HepG2 (cell line): Measurements from ENCODE around the gene INO80B. TPM values are rescaled to one million over a fixed set of nuclear protein-coding genes. Genes with fewer than 3 reads are reported as not detected.

Experiments
- AFF4 ChIP-seq: sonication (generic); formaldehyde crosslinking; IDR thresholded peaks from 2 replicates; pipeline ENCODE4 v1.4.0; 2020; ENCODE audit warnings: missing genetic modification reagents
- CENPX ChIP-seq: sonication (generic); formaldehyde crosslinking; IDR thresholded peaks from 2 replicates; pipeline ENCODE4 v1.9.0; 2021; ENCODE audit warnings: mild to moderate bottlenecking, missing genetic modification reagents, moderate library complexity
- FOXK1 ChIP-seq: sonication (generic); formaldehyde crosslinking; IDR thresholded peaks from 2 replicates; pipeline ENCODE4 v1.4.0; 2020; ENCODE audit warnings: low read depth, missing genetic modification reagents, borderline replicate concordance
- GATA4 ChIP-seq: sonication (generic); IDR thresholded peaks from 2 replicates; pipeline ENCODE4 v1.6.1; 2016; ENCODE audit warnings: antibody characterized with exemption, low read depth, borderline replicate concordance
- RBAK ChIP-seq: sonication (generic); formaldehyde crosslinking; IDR thresholded peaks from 2 replicates; pipeline ENCODE4 v1.5.1; 2020; ENCODE audit warnings: mild to moderate bottlenecking, missing genetic modification reagents
- SIX1 ChIP-seq: sonication (generic); formaldehyde crosslinking; IDR thresholded peaks from 2 replicates; pipeline ENCODE4 v1.4.0; 2020; ENCODE audit warnings: missing genetic modification reagents, borderline replicate concordance
- SNAPC5 ChIP-seq: sonication (generic); formaldehyde crosslinking; IDR thresholded peaks from 2 replicates; pipeline ENCODE4 v1.8.1; 2023; ENCODE audit warnings: mild to moderate bottlenecking, missing genetic modification reagents, borderline replicate concordance
- SP5 ChIP-seq: IDR thresholded peaks from 2 replicates; pipeline ENCODE4 v1.6.1; 2016; ENCODE audit warnings: low read depth, borderline replicate concordance
- U2AF2 ChIP-seq: fragments of 200-400 bp; formaldehyde crosslinking; IDR thresholded peaks from 2 replicates; pipeline ENCODE4 v1.6.1; 2017; ENCODE audit warnings: low read depth, mild to moderate bottlenecking, low read length
- ZMAT5 ChIP-seq: sonication (generic); formaldehyde crosslinking; IDR thresholded peaks from 2 replicates; pipeline ENCODE4 v1.5.0; 2020; ENCODE audit warnings: mild to moderate bottlenecking, low read depth, missing genetic modification reagents, borderline replicate concordance
- ZNF10 ChIP-seq: sonication (generic); formaldehyde crosslinking; IDR thresholded peaks from 2 replicates; pipeline ENCODE4 v1.4.0; 2020; ENCODE audit warnings: mild to moderate bottlenecking, low read depth, missing genetic modification reagents, borderline replicate concordance
- ZNF142 ChIP-seq: sonication (generic); formaldehyde crosslinking; IDR thresholded peaks from 2 replicates; pipeline ENCODE4 v1.4.0; 2020; ENCODE audit warnings: missing genetic modification reagents
- ZNF20 ChIP-seq: sonication (generic); formaldehyde crosslinking; IDR thresholded peaks from 2 replicates; pipeline ENCODE4 v1.4.0; 2020; ENCODE audit warnings: mild to moderate bottlenecking, moderate library complexity, missing genetic modification reagents
- ZNF264 ChIP-seq: sonication (generic); formaldehyde crosslinking; IDR thresholded peaks from 2 replicates; pipeline ENCODE4 v1.4.0; 2020; ENCODE audit warnings: missing genetic modification reagents
- ZNF503 ChIP-seq: sonication (generic); formaldehyde crosslinking; IDR thresholded peaks from 2 replicates; pipeline ENCODE4 v1.4.0; 2020; ENCODE audit warnings: missing genetic modification reagents
- polyA plus RNA-seq, 8 experiments: library from polyadenylated mRNA; depleted of rRNA in 3 of 8; stranded (reverse) in 7 of 8; unstranded in 1 of 8; fragments of >200 nt; fragmentation: Illumina TruSeq in 4 of 8; extraction: Trizol in 4 of 8; gene quantifications; 2 replicates each; pipeline versions ENCODE4 v1.2.1 to v1.2.3, GENCODE V29; 2011 to 2016; ENCODE audit warnings: low read depth in 4 of 8, missing spikeins in 1 of 8, mixed read lengths in 1 of 8; ENCODE audit not compliant: insufficient read depth in 1 of 8
- total RNA-seq, 5 experiments: library from RNA; depleted of rRNA; stranded (reverse); fragments of >200 nt; fragmentation: Illumina TruSeq; extraction: Trizol; gene quantifications; 2 replicates each; pipeline ENCODE4 v1.2.3, GENCODE V29; 2016; ENCODE audit warnings: low read depth in 1 of 5

The INO80B gene
- total and polyA plus RNA-seq, 2 of the 13 experiments (the other 11 are each of a cell fraction or from before 2014, with no cell fraction given), result 6.2 to 14.5 TPM

- TF ChIP-seq AFF4 (CRISPR knock-in tag) (no peak), ZNF503 (no peak), ZNF264 (CRISPR knock-in tag) (0 out of 2 replicates have a peak, but pooled peaks have one; percentile 34), SP5 (CRISPR knock-in tag) (peak; percentile 28; the same call in 1 of the 2 replicates), GATA4 (peak; percentile 81; the same call in 1 of the 2 replicates), CENPX (CRISPR knock-in tag) (no peak), ZMAT5 (CRISPR knock-in tag) (no peak), ZNF10 (CRISPR knock-in tag) (no peak), FOXK1 (peak; percentile 69; the same call in 1 of the 2 replicates), SIX1 (CRISPR knock-in tag) (peak; percentile 57; the same call in 1 of the 2 replicates), SNAPC5 (CRISPR knock-in tag) (no peak), ZNF142 (0 out of 2 replicates have a peak, but pooled peaks have one; percentile 19), ZNF20 (CRISPR knock-in tag) (no peak), RBAK (CRISPR knock-in tag) (peak; percentile 18; the same call in 1 of the 2 replicates), U2AF2 (no peak)
These were observed 34.0 kb downstream of the INO80B start (continued) for GRCh38 chr2:74488643-74489481.
